Colonic mucosa (tissue), 4 donors: ENCODE data around the gene ARSJ. TPM values are rescaled to one million over a fixed set of nuclear protein-coding genes. Genes with fewer than 3 reads are reported as not detected.

Source experiments
- DNase-seq: peaks from one replicate; pipeline ENCODE4 v3.0.0-alpha.2; 2020
- H3K27ac ChIP-seq: fragments of 200-600 bp; one replicate; pipeline ENCODE4 v1.8.0; 2021
- H3K27me3 ChIP-seq: fragments of 200-600 bp; one replicate; pipeline ENCODE4 v1.8.0; 2021
- H3K36me3 ChIP-seq: fragments of 200-600 bp; one replicate; pipeline ENCODE4 v1.8.0; 2021
- H3K4me1 ChIP-seq: fragments of 200-600 bp; one replicate; pipeline ENCODE4 v1.8.0; 2021; ENCODE audit warnings: mild to moderate bottlenecking
- H3K4me3 ChIP-seq: fragments of 200-600 bp; one replicate; pipeline ENCODE4 v1.8.0; 2021
- H3K9ac ChIP-seq, 2 donors: one replicate each; pipeline ENCODE4 v1.7.0; 2013; ENCODE audit warnings: control low read depth in 2 of 2, low read depth in 2 of 2, low read length in 2 of 2
- H3K9me3 ChIP-seq: fragments of 200-600 bp; one replicate; pipeline ENCODE4 v1.8.0; 2021
- intact Hi-C: fragments of 100-400 bp; cut with DNase I; formaldehyde crosslinking; loops from one replicate; pipeline ENCODE4 v1.14.1; 2022
- total RNA-seq, 2 donors: library from RNA; stranded (reverse); fragmentation: NEBNext Ultra II Directional in 1 of 2; extraction: Animal tissue kit (Norgen Biotek cat#: 25700) in 1 of 2; gene quantifications; one replicate each; pipeline ENCODE4 v1.2.1, GENCODE V29; 2021
- TF ChIP-seq, protein P1 (sequence below): fragments of 200-600 bp; IDR thresholded peaks from one replicate; pipeline ENCODE4 v1.8.0; 2022; ENCODE audit warnings: antibody characterized with exemption, mild to moderate bottlenecking
- donor health status: healthy.
- donor health status: DM: no; HTN: no; CAD: no.
- donor health status: DM: no; HTN: no; CAD: no.

Gene ARSJ
- total RNA-seq, 2 donors from 2014 or later = 4.7 to 8.4 TPM

GRCh38 chr4:113874480-113874879, 105.0 kb downstream of the ARSJ start:
- DNase-seq = no peak
- Histone ChIP-seq H3K27me3 (no peaks in the 10 kb centered on the region), H3K4me3 (no peak overlapping the region), H3K9ac (no peak overlapping the region), H3K27ac (no peak overlapping the region), H3K4me1 (no peaks in the 10 kb centered on the region), H3K9me3 (no peaks in the 10 kb centered on the region), H3K36me3 (no peaks in the 10 kb centered on the region)
- TF ChIP-seq, protein P1, sequence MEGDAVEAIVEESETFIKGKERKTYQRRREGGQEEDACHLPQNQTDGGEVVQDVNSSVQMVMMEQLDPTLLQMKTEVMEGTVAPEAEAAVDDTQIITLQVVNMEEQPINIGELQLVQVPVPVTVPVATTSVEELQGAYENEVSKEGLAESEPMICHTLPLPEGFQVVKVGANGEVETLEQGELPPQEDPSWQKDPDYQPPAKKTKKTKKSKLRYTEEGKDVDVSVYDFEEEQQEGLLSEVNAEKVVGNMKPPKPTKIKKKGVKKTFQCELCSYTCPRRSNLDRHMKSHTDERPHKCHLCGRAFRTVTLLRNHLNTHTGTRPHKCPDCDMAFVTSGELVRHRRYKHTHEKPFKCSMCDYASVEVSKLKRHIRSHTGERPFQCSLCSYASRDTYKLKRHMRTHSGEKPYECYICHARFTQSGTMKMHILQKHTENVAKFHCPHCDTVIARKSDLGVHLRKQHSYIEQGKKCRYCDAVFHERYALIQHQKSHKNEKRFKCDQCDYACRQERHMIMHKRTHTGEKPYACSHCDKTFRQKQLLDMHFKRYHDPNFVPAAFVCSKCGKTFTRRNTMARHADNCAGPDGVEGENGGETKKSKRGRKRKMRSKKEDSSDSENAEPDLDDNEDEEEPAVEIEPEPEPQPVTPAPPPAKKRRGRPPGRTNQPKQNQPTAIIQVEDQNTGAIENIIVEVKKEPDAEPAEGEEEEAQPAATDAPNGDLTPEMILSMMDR = no peak
- intact Hi-C loops = no loop called here

GRCh38 chr4:113873508-113873907, 105.9 kb downstream of the ARSJ start:
- H3K27ac ChIP-seq = no peak overlapping the region
- intact Hi-C loops = no loop called here
- no peaks in the 10 kb centered on the region for H3K27me3 ChIP-seq
- H3K9me3 ChIP-seq = no peaks in the 10 kb centered on the region
- TF ChIP-seq, protein P1 = no peak
- no peak for DNase-seq
- H3K4me3 ChIP-seq = no peak overlapping the region
- no peaks in the 10 kb centered on the region for H3K4me1 ChIP-seq
- no peaks in the 10 kb centered on the region for H3K36me3 ChIP-seq
- H3K9ac ChIP-seq = no peak overlapping the region

GRCh38 chr4:113872426-113873260, 106.8 kb downstream of the ARSJ start:
- H3K9me3 ChIP-seq = no peaks in the 10 kb centered on the region
- no peak overlapping the region for H3K4me3 ChIP-seq
- no peaks in the 10 kb centered on the region for H3K27me3 ChIP-seq
- no peak overlapping the region for H3K27ac ChIP-seq
- TF ChIP-seq, protein P1 = no peak
- intact Hi-C loops = no loop called here
- DNase-seq = no peak
- no peaks in the 10 kb centered on the region for H3K36me3 ChIP-seq
- no peaks in the 10 kb centered on the region for H3K4me1 ChIP-seq
- H3K9ac ChIP-seq = no peak overlapping the region

- intact Hi-C loops = no loop called here
- H3K4me3 ChIP-seq = no peak overlapping the region
- no peaks in the 10 kb centered on the region for H3K27me3 ChIP-seq
- DNase-seq = no peak
- TF ChIP-seq, protein P1 = no peak
- no peak overlapping the region for H3K27ac ChIP-seq
- H3K36me3 ChIP-seq = no peaks in the 10 kb centered on the region
- no peaks in the 10 kb centered on the region for H3K9me3 ChIP-seq
- H3K4me1 ChIP-seq = no peaks in the 10 kb centered on the region
- H3K9ac ChIP-seq = no peak overlapping the region
Measured at GRCh38 chr4:113871080-113871479, 108.4 kb downstream of the ARSJ start.

DNA sequence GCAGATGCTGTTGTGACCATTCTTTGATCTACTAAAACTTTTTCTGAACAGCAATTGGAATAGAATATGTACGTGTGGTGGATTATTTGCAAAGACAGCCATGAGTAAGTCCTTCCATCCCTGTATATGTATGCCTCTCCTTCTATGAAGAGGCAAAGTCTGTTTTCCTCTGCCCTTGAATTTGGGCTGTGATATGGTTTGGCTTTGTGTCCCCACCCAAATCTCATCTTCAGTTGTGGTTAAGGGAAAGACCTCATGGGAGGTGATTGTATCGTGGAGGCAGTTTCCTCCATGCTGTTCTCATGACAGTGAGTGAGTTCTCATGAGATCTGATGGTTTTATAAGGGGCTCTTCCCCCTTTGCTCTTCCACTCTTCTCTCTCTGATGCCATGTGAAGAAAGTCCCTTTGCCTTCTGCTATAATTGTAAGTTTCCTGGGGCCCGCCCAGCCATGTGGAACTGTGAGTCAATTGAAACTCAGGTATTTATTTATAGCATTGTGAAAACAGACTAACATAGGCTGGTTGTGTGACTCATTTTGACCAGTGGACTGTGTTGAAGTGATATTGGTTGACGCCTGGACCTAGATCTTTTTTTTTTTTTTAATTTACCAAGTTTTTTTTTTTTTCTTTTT, 109.6 kb downstream of the ARSJ start:
- no peak for DNase-seq
- Histone ChIP-seq H3K27me3 (no peaks in the 10 kb centered on the region), H3K9ac (no peak overlapping the region), H3K36me3 (no peaks in the 10 kb centered on the region), H3K27ac (no peak overlapping the region), H3K9me3 (no peaks in the 10 kb centered on the region), H3K4me3 (no peak overlapping the region), H3K4me1 (no peaks in the 10 kb centered on the region)
- TF ChIP-seq, protein P1 = no peak
- intact Hi-C loops = no loop called here
